Astrocyte of the cerebellum (primary cell): ENCODE measurements around the gene TCIRG1.
"Not testable (repeated sequence)": the region's sequence is repeated elsewhere in the genome, so short reads cannot be mapped to it uniquely, and the experiment has no call there.

Source experiments
- DNase-seq: peaks from one replicate; pipeline ENCODE4 v3.0.0-alpha.2; 2011; ENCODE audit warnings: low read depth
- H3K4me3 ChIP-seq: 2 replicates; pipeline ENCODE4 v1.5.1; 2011; ENCODE audit warnings: mild to moderate bottlenecking, low read depth, low read length, moderate library complexity
- in situ Hi-C: cut with HindIII; loops from 2 replicates; pipeline ENCODE4 v1.10.0; 2017; ENCODE audit warnings: low sequenced_read_pairs
- TF ChIP-seq, protein P1 (sequence below): IDR thresholded peaks from 2 replicates; pipeline ENCODE4 v1.5.1; 2012; ENCODE audit warnings: low read length, low read depth, moderate library complexity, mild to moderate bottlenecking; ENCODE audit errors: missing control alignments

The TCIRG1 gene, protein sequence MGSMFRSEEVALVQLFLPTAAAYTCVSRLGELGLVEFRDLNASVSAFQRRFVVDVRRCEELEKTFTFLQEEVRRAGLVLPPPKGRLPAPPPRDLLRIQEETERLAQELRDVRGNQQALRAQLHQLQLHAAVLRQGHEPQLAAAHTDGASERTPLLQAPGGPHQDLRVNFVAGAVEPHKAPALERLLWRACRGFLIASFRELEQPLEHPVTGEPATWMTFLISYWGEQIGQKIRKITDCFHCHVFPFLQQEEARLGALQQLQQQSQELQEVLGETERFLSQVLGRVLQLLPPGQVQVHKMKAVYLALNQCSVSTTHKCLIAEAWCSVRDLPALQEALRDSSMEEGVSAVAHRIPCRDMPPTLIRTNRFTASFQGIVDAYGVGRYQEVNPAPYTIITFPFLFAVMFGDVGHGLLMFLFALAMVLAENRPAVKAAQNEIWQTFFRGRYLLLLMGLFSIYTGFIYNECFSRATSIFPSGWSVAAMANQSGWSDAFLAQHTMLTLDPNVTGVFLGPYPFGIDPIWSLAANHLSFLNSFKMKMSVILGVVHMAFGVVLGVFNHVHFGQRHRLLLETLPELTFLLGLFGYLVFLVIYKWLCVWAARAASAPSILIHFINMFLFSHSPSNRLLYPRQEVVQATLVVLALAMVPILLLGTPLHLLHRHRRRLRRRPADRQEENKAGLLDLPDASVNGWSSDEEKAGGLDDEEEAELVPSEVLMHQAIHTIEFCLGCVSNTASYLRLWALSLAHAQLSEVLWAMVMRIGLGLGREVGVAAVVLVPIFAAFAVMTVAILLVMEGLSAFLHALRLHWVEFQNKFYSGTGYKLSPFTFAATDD

DNA sequence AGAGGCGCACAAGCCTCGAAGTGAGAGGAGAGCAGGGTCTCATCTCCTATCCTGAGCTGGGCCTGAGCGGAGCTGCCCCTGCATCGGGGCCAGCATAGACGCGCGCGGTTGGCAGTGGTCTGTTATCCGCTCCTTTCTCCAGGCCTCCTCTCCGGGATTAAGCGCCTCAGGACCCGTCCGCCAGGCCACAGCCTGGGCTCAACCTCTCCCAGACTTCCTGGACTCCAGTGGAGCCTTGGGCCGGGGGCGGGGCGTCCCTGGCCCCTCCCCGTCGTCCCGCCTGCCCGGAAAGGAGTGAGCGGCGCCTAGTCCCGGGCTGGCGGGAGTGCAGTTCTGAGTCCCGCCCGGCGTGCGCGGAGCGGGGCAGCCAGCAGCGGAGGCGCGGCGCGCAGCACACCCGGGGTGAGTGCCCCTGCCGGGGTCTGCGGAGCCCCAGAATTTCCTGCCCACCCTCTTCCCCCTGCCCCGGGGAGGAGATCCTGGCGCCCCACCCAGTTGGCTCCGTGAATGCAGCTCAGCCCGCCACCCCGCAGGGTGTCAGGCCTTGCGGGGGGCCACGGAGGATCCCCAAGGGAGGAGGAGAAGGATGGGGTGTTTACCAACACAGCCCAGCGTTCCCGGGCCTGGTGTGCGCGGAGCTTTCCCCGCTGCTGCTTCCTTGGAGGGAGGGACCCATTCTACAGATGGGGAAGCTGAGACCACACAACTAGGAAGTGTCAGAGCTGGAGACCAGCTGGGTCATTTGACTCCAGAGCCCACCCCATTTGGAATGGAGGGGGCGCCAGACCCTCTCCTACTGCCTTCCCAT is at the start of gene TCIRG1:
Gene TCIRG1 (plus strand): TSS at position 308 of the 808 bp plus-strand sequence. CDS start 2,247 bp downstream, outside the sequence.
- in situ Hi-C loops = no loop called here
- no peak for DNase-seq
- TF ChIP-seq, protein P1, sequence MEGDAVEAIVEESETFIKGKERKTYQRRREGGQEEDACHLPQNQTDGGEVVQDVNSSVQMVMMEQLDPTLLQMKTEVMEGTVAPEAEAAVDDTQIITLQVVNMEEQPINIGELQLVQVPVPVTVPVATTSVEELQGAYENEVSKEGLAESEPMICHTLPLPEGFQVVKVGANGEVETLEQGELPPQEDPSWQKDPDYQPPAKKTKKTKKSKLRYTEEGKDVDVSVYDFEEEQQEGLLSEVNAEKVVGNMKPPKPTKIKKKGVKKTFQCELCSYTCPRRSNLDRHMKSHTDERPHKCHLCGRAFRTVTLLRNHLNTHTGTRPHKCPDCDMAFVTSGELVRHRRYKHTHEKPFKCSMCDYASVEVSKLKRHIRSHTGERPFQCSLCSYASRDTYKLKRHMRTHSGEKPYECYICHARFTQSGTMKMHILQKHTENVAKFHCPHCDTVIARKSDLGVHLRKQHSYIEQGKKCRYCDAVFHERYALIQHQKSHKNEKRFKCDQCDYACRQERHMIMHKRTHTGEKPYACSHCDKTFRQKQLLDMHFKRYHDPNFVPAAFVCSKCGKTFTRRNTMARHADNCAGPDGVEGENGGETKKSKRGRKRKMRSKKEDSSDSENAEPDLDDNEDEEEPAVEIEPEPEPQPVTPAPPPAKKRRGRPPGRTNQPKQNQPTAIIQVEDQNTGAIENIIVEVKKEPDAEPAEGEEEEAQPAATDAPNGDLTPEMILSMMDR = no peak

DNA sequence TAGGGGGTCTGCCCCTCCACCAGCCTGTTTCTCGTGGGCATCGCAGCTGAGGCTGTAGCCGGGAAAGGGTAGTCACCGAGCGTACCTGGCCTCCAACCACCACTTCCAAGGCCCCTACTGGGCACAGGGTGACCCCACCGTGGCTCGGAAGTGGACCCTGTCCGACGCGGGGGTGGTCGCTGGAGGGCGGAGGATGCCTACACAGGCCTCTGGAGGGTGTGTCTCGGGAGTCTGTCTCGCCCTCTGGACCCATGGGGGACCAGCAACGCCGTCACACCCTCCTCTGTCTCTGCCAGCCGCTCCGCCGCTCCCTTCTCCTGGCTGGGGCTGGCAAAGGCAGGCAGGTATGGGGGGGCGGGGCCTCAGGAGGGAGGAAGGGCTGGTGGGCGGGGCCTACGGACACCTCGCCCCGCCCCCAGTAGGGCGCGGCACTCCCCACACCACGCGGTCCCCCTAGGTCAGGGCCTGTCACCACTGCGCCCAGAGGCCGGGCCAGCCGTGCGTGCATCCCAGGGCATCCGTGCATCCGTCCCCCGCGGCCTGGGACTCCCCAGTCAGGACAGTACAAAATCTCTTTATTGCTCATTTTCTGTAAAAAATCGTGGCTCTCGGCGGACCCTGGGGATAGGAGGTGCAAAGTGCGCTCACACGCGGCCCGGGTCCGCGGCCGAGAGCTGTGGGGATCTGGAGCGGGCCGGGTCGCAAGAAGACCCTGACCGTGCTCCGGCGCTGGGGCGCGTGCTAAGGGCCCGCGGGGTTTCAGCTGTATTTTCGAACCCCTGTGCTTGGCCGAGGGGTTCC is 48.1 kb upstream of the TCIRG1 start:
- DNase-seq, H3K4me3 ChIP-seq, in situ Hi-C loops: not testable (repeated sequence)

More for the DNA sequence above, at the start of gene TCIRG1:
- peak within 1 kb of the TSS; percentile 57 for H3K4me3 ChIP-seq

DNA sequence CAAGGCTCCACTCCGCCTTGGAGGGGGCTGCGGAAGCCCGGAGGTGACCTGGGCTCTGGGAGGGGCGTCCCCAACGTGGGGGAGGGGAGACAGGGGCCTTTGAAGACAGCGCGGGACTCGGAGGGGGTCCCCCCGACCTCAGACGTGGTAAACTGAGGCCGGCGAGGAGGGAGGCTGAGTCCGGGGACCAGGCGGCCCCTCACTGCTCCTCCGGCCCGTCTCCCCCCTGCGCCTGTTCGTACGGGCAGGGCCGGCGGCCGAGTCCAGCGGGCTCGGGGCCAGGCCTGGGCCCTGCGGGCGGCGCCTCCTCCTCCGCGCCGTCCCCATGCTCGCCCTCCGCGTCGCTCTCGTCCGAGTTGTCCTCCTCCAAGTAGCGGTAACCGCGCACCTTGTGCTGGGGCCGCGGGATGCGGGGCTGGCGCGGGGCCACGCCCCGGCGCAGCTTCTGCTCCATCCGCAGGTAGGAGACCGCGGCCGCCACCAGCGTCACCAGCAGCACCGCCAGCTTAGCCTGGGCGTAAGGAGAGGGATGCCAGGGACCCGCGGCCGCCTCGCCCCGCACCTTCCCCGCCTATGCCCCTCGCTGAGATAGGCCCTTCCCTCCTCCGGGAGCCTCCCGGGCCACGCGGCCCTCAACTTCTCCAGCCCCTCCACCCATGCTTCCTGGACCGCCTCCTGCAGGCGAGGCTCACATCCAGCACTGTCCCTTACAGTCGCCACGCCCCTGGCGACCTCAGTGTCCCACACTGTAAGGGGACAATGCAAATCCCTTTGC is 47.3 kb upstream of the TCIRG1 start:
- H3K4me3 ChIP-seq, DNase-seq, in situ Hi-C loops: not testable (repeated sequence)

DNA sequence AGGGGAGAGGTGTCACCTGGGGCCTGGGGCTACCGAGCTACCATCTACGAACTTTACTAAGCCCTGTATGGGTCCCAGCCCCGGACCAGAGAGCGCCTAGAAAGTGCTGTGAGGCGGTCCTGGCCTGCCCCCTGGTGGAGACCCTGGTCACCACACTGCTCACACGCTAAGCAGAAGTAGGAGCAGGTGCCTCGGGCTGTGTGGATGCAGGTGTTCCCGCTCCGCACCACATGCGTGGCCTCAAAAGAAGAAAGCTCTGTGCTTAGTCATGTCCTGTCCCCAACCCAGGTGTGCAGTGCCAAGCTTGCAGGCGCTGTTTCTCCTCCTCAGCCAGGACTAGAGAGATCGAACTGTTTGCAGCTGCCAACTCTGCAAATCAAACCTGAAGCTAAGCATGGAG is 45.0 kb upstream of the TCIRG1 start:
- in situ Hi-C loops, DNase-seq, H3K4me3 ChIP-seq: not testable (repeated sequence)
- TF ChIP-seq, protein P1 = peak; percentile 45

DNA sequence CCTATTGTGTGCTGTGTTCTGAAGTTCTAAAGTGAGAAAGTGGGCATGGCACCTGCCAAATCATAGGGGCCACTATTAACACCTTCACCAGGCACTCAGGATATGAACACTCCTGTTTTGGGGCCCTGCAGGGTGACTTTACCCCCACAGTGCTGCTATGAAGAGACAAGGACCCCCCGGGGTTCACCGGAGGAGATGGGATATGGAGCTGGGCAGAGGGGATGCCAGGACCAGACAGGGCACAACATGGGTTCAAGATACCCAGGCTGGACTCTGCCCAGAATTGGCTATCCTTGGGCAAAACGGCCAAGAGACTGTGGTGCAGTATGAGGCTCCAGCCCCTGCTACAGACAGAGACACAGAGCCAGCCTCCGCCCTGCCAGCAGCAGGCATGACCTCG is 44.4 kb upstream of the TCIRG1 start:
- DNase-seq, in situ Hi-C loops, H3K4me3 ChIP-seq: not testable (repeated sequence)

DNA sequence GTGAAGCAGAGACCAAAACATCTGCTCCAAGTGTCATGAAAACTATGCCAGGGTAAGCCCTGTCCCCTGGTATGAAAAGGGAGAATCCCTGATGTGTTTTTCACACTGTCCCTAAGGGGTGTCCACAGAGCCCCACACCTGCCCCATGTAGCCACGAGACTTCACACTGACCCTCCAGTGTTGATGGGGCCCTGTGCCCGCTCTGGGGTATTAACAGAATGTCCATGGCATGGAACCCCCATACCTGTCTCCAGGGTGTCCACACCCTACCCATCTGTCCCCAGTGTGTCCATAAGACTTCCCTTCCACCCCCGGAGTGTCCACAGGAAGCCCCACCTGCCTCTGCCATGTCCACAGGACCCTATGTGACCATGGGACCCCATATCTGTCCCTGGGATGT is 43.7 kb upstream of the TCIRG1 start:
- DNase-seq, in situ Hi-C loops, H3K4me3 ChIP-seq: not testable (repeated sequence)

DNA sequence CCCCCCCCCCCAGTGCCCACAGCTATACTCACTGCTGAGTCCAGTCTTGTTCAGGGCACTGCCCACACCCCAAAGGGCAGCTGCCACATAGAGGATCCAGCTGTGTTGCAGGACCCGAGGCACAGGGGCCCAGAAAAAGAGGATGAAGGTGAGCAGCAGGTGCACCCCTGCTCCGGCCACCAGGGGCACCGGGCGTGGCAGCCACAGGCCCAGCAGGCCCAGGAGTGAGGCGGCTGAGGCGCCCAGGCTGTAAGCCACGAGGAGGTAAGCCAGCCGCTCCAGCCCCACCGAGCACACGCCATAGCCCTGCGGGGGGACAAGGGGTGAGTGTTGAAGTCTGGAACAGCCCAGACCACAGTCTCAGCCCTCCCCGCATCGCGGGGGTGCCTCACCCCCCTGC is 43.2 kb upstream of the TCIRG1 start:
- H3K4me3 ChIP-seq, in situ Hi-C loops, DNase-seq: not testable (repeated sequence)

DNA sequence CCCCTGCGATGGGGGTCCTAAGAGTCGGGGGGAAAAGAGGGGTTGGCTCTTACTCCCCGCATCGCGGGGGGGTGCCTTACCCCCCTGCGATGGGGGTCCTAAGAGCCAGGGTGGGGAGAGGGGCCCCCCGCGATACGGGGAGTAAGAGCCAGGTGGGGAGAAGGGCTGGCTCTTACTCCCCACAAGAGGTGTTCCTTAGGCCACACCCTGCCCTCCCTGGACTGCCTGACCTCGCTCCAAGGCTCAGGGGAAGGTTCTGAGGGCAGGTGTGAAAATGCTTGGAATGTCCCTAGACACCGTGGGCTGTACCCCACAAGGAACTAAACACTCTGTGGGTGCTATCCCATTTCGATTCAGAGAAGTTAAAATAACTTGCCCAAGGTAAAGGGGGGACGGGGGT is 42.8 kb upstream of the TCIRG1 start:
- TF ChIP-seq, protein P1 = no peak
- no peak for DNase-seq
- in situ Hi-C loops = no loop called here
- no peak overlapping the region for H3K4me3 ChIP-seq
